ENCODE results near the gene TSPAN10.

The TSPAN10 gene

DNA sequence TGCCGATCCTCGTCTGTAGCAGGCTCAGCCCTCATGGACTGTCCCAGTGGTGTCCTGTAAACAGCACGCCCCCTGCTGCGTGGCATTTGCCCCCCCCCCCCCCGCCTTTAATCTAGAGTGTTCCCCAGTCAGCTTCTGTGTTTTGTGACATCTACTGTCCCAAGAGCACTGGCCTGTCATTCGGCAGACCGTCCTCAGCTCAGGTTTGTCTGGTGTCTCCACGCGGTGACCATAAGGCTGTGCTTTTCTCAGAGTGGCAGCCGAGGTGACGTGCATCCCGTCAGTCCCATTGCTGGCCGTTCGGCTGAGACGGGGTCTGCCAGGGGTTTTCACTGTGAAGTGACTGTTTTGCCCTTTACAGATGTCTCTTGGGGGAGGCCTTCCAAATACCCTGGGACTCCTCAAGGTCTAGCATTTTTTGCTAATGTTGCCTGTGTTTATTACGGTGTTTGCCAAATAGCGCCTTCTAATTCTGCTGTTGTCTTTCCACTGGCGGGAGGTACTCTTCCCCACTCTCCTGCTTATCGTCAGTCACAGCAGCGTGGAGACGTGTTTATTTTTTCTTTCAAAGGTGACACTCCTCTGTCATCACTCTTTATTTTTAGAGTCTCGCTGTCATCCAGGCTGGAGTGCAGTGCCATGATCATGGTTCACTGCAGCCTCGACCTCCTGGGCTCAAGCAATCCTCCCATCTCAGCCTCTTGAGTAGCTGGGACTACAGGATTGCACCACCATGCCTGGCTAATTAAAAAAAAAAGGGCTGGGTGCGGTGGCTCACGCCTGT, 60.5 kb downstream of the TSPAN10 start:
- TF ChIP-seq EGR1 (IDR thresholded peaks at IDR 0.05) (no peak), CEBPB (IDR thresholded peaks at IDR 0.05) (no peak), ZBTB7A (IDR thresholded peaks at IDR 0.05; ENCODE audit: low read depth) (no peak), FOXM1 (IDR thresholded peaks at IDR 0.05; ENCODE audit: borderline replicate concordance, low read depth) (no peak), EP300 (IDR thresholded peaks at IDR 0.05; ENCODE audit: borderline replicate concordance) (no peak)
